Loucy (cell line): ENCODE results near the gene UPK3A.

Experiments used
- H2AFZ ChIP-seq: fragments of 200-600 bp; sonication (generic); 2 replicates; pipeline ENCODE4 v1.6.0; 2016; ENCODE audit warnings: antibody characterized with exemption, mild to moderate bottlenecking, low read length, moderate library complexity
- H3F3A ChIP-seq: fragments of 200-600 bp; 2 replicates; pipeline ENCODE4 v1.6.0; 2016; ENCODE audit warnings: antibody characterized with exemption, low read depth, mild to moderate bottlenecking
- H3K27me3 ChIP-seq: fragments of 200-600 bp; sonication (generic); 2 replicates; pipeline ENCODE4 v1.6.1; 2014; ENCODE audit warnings: low read length, mild to moderate bottlenecking; ENCODE audit not compliant: insufficient read depth, poor library complexity, severe bottlenecking
- H3K36me3 ChIP-seq: fragments of 200-600 bp; sonication (generic); 2 replicates; pipeline ENCODE4 v1.6.1; 2016; ENCODE audit warnings: low read length; ENCODE audit not compliant: insufficient read depth
- H3K4me1 ChIP-seq: fragments of 200-600 bp; sonication (generic); 2 replicates; pipeline ENCODE4 v1.5.1; 2014; ENCODE audit warnings: low read length, mild to moderate bottlenecking; ENCODE audit not compliant: insufficient read depth, poor library complexity, severe bottlenecking
- H3K4me2 ChIP-seq: fragments of 200-600 bp; sonication (generic); 2 replicates; pipeline ENCODE4 v1.6.0; 2014; ENCODE audit warnings: antibody characterized with exemption, low read length, low read depth, mild to moderate bottlenecking; ENCODE audit not compliant: poor library complexity, severe bottlenecking
- H3K4me3 ChIP-seq: fragments of 200-600 bp; sonication (generic); 2 replicates; pipeline ENCODE4 v1.5.1; 2014; ENCODE audit warnings: low read length, mild to moderate bottlenecking, mixed read lengths; ENCODE audit not compliant: poor library complexity, severe bottlenecking
- H3K79me2 ChIP-seq: fragments of 200-600 bp; sonication (generic); 2 replicates; pipeline ENCODE4 v1.6.1; 2014; ENCODE audit warnings: low read length; ENCODE audit not compliant: insufficient read depth
- H3K9ac ChIP-seq: fragments of 200-600 bp; sonication (generic); 2 replicates; pipeline ENCODE4 v1.6.0; 2014; ENCODE audit warnings: mild to moderate bottlenecking, low read depth, low read length, moderate library complexity; ENCODE audit not compliant: poor library complexity, severe bottlenecking
- H3K9me2 ChIP-seq: fragments of 200-600 bp; sonication (generic); replicated peaks from 2 replicates; pipeline ENCODE4 v1.6.1; 2016; ENCODE audit warnings: low read depth, low read length, mixed read lengths
- H3K9me3 ChIP-seq: fragments of 200-600 bp; sonication (generic); 2 replicates; pipeline ENCODE4 v1.6.1; 2014; ENCODE audit warnings: mild to moderate bottlenecking, antibody characterized with exemption, low read length, low read depth; ENCODE audit not compliant: insufficient read depth
- H4K20me1 ChIP-seq: fragments of 200-600 bp; sonication (generic); 2 replicates; pipeline ENCODE4 v1.6.0; 2014; ENCODE audit warnings: antibody characterized with exemption, low read length, mild to moderate bottlenecking; ENCODE audit not compliant: insufficient read depth, poor library complexity, severe bottlenecking
- CTCF ChIP-seq: fragments of 200-600 bp; sonication (generic); conservative IDR thresholded peaks from 2 replicates; pipeline ENCODE4 v1.5.1; 2014; ENCODE audit warnings: mild to moderate bottlenecking, antibody characterized with exemption, low read length
- EZH2phosphoT487 ChIP-seq: fragments of 200-600 bp; IDR thresholded peaks from 2 replicates; pipeline ENCODE4 v1.6.1; 2018; ENCODE audit warnings: antibody characterized with exemption, mild to moderate bottlenecking, moderate library complexity, borderline replicate concordance

The UPK3A gene

GRCh38 chr22:45328822-45329529, 44.2 kb downstream of the UPK3A start:
- peaks cover 68% of the 10 kb centered on the region; the same call in 1 of the 2 replicates for H3K36me3 ChIP-seq
- H3K4me2 ChIP-seq, result no peak overlapping the region
- H3K27me3 ChIP-seq, result no peaks in the 10 kb centered on the region
- H3K9me3 ChIP-seq, result no peaks in the 10 kb centered on the region
- no peak overlapping the region for H3K4me3 ChIP-seq
- no peaks in the 10 kb centered on the region for H3K79me2 ChIP-seq
- no peaks in the 10 kb centered on the region for H3F3A ChIP-seq
- H2AFZ ChIP-seq, result no peak overlapping the region
- no peaks in the 10 kb centered on the region for H4K20me1 ChIP-seq
- H3K9me2 ChIP-seq, result no peaks in the 10 kb centered on the region
- H3K4me1 ChIP-seq, result peaks cover 4% of the 10 kb centered on the region
- TF ChIP-seq CTCF (no peak), EZH2phosphoT487 (no peak)
- no peak overlapping the region for H3K9ac ChIP-seq

- H3F3A ChIP-seq, result no peaks in the 10 kb centered on the region
- no peak for TF ChIP-seq CTCF
- H3K9me2 ChIP-seq, result no peaks in the 10 kb centered on the region
- peaks cover 8% of the 10 kb centered on the region for H3K4me1 ChIP-seq
- H4K20me1 ChIP-seq, result no peaks in the 10 kb centered on the region
- no peak overlapping the region for H3K9ac ChIP-seq
- H3K79me2 ChIP-seq, result no peaks in the 10 kb centered on the region
- H3K4me3 ChIP-seq, result no peak overlapping the region
- H3K9me3 ChIP-seq, result no peaks in the 10 kb centered on the region
- H3K4me2 ChIP-seq, result no peak overlapping the region
- H3K27me3 ChIP-seq, result no peaks in the 10 kb centered on the region
- no peak overlapping the region for H2AFZ ChIP-seq
- H3K36me3 ChIP-seq, result peaks cover 63% of the 10 kb centered on the region; the same call in 1 of the 2 replicates
Observed at GRCh38 chr22:45329530-45329936, 44.8 kb downstream of the UPK3A start.

GRCh38 chr22:45330548-45330947, 45.8 kb downstream of the UPK3A start:
- Histone ChIP-seq H3K9me3 (no peaks in the 10 kb centered on the region), H3K9ac (no peak overlapping the region), H3K27me3 (no peaks in the 10 kb centered on the region), H3K9me2 (no peaks in the 10 kb centered on the region), H2AFZ (no peak overlapping the region), H3K4me2 (no peak overlapping the region), H3F3A (no peaks in the 10 kb centered on the region), H3K4me1 (peaks cover 11% of the 10 kb centered on the region), H4K20me1 (no peaks in the 10 kb centered on the region), H3K79me2 (no peaks in the 10 kb centered on the region), H3K4me3 (no peak overlapping the region), H3K36me3 (peaks cover 65% of the 10 kb centered on the region; the same call in 1 of the 2 replicates)
- TF ChIP-seq EZH2phosphoT487 (no peak), CTCF (no peak)
